Subcutaneous adipose tissue (tissue), 4 donors: ENCODE results near the gene CTNS. TPM values are rescaled to one million over a fixed set of nuclear protein-coding genes. Genes with fewer than 3 reads are reported as not detected.

Source experiments
- total RNA-seq, 4 donors: library from RNA; depleted of rRNA; stranded (reverse); fragments of >200 nt; gene quantifications; one replicate each; pipeline ENCODE4 v1.1.0, GENCODE V29; 2016
- TF ChIP-seq, protein P1 (sequence below): fragments of 450-650 bp; IDR thresholded peaks from one replicate; pipeline ENCODE4 v1.5.1; 2016; ENCODE audit warnings: low read depth, mild to moderate bottlenecking, control low read depth, antibody characterized with exemption, moderate library complexity

Gene CTNS
- total RNA-seq, 4 donors from 2014 or later: 16.8 to 28.2 (median 23.6) TPM

DNA sequence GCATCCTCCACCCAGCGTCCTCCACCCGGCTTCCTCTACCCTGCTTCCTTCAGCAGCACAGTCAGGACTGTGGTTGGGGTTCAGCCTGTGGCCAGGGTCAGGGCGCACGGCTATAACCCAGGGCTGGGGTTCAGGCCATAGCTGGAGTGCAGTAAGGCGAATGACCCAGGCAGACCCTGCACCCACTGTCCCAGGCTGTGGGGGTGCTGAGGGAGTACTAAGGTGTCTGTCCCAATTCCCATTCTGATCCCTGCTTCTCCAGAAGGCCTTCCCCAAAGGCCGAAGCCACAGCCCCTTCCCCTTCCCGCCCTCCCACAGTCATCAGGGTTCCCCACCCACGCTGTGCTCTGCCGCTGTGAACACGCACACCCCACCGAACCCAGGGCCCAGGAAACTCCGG, 44.5 kb downstream of the CTNS start:
- TF ChIP-seq, protein P1, sequence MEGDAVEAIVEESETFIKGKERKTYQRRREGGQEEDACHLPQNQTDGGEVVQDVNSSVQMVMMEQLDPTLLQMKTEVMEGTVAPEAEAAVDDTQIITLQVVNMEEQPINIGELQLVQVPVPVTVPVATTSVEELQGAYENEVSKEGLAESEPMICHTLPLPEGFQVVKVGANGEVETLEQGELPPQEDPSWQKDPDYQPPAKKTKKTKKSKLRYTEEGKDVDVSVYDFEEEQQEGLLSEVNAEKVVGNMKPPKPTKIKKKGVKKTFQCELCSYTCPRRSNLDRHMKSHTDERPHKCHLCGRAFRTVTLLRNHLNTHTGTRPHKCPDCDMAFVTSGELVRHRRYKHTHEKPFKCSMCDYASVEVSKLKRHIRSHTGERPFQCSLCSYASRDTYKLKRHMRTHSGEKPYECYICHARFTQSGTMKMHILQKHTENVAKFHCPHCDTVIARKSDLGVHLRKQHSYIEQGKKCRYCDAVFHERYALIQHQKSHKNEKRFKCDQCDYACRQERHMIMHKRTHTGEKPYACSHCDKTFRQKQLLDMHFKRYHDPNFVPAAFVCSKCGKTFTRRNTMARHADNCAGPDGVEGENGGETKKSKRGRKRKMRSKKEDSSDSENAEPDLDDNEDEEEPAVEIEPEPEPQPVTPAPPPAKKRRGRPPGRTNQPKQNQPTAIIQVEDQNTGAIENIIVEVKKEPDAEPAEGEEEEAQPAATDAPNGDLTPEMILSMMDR: no peak

DNA sequence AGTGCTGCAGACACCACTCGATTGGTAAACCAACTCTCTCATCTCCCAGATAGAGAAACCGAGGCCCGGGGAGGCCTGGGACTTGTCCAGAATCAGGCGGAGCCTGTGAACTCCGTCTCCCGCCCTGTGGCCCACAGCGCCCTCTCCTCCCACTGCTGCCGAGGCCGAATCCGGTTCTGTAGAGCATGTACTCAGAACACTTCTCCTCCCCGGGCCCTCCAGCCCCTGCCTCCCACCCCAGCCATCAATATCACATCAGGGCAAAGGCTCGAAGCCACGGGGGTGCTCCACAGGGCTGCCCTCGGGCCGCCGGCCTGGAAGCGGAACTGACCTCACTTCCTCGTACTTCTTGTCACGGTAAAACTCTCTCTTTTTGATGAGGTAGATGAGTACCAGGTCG, 45.0 kb downstream of the CTNS start:
- TF ChIP-seq, protein P1: no peak

DNA sequence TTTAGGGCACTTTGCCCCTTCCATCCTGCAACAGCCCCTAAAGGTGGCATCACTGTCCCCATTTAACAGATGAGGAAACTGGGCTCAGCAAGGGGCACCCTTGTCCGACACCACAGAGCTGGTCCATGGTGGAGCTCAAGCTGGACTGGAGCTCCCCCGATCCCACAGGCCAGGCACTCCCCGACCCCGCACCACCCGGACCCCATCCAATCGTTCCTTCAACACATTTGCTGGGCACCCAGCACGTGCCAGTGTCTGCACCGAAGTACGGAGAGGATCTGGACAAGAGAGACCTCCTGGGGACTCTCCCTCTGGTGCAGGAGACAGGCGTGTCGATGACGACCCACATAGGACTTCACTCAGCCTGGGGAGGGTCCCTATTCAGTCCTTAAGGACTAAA, 45.5 kb downstream of the CTNS start:
- TF ChIP-seq, protein P1: no peak

DNA sequence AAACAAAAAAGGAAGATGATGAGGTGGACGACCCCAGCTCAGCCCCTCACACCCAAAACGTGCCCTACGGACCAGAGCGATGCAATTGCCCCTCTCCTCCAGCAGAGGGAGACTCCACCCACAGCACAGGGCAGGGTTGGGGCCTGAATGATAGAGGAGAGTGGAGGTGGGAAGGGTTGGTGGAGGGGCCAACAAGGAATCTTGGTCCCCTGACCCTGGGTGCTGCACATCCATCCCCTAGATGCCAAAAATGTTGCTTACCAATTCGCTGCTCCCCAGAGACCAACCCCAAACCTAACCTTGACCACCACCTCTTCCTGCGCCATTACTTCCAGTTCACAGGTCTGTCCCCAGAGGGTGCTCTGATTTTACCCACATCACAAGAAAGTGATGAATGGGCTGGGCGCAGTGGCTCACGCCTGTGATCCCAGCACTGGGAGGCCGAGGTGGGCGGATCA, 46.5 kb downstream of the CTNS start:
- TF ChIP-seq, protein P1: no peak

DNA sequence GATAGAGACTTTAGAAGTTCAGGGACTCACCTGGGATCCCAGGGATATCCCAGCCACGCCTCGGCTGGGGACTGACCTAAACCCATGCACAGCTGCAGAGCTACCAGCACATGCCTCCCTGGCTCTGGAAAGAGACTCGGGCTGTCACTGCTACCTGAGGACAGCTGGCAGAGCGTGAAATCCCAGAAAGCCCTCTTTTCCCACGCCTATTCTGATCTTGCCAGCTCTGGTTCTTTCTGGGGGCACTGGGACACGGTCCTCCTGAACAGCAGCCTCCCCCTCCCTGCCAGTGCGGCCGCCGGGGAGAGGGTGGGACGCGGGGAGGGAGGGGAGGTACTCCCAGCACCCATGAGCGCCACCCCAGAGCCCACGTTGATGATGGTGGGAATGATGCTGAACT, 48.6 kb downstream of the CTNS start:
- TF ChIP-seq, protein P1: no peak

DNA sequence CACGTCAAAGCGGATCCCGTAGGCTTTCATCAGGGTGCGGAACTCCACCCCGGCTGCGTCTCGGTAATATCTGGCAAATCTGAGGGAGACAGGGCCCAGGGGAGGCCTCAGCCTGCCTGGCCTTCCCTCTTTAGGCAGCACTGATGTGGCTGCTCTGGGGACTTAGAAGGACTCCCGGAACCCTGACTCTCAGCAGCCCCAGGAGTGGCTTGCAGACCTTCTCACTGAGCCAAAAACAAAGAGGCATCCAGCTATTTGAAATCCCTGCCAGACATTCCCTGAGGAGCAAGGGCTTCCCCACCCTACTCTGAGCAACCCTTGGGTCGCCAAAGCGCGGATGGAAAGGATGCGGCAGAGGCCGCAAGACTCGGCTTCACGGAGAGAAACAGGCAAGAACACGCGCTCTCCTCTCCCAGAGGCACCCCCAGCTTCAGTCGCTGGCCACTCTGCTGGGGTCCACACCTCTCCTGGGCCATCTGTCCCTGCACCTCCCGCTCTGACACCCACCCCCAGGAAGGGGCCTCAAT, 51.5 kb downstream of the CTNS start:
- TF ChIP-seq, protein P1: no peak

DNA sequence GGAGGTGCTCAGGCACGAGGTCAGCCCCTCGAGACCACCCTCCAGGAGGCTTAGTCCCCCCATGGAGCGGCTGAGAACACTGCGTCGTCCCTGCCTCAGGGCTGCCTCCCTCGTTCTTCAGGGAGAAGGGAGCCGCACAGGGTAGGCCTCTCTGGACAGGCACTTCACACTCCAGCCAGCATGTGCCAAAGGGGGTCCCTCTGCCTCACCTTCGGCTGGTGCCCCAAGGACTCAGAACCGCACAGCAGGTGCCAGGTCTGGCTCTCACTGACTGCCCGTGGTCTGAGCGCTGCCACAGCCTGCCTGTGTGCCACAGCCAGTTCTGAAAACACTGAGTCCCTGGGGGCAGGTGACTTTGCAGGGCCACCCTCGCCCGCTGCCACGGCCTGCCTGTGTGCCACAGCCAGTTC, 52.3 kb downstream of the CTNS start:
- TF ChIP-seq, protein P1: no peak
